Measurements from ENCODE around the gene FREM3. TPM values are rescaled to one million over a fixed set of nuclear protein-coding genes. Genes with fewer than 3 reads are reported as not detected.

The FREM3 gene
- total RNA-seq, 2 experiments from 2014 or later, result not detected

Other genes starting within 250 kb of the FREM3 start
- gene SMARCA5, start 187.0 kb downstream of the FREM3 start, total RNA-seq, result 10 to 100 TPM; 45.6 to 45.7 TPM
- under 1 TPM in 1 of 2 experiments, not detected in 1; 0.18 TPM for gene GYPE, start 204.9 kb upstream of the FREM3 start, total RNA-seq

All from activated CD8-positive, alpha-beta T cell treated with anti-CD3 and anti-CD28 coated beads, Interleukin-2, amount 10 ng/mL, durations not matched to agents 7 days and 5 days (primary cell).